Umbilical cord (tissue), 2 donors: ENCODE data around the gene HPDL. TPM values are rescaled to one million over a fixed set of nuclear protein-coding genes. Genes with fewer than 3 reads are reported as not detected.
"Not testable (repeated sequence)": the region's sequence is repeated elsewhere in the genome, so short reads cannot be mapped to it uniquely, and the experiment has no call there.

Experiments used
- DNase-seq: peaks from one replicate; pipeline ENCODE4 v3.0.0-alpha.2; 2015; ENCODE audit warnings: low spot score
- total RNA-seq: library from RNA; depleted of rRNA; stranded (reverse); fragments of >200 nt; gene quantifications from one replicate; pipeline ENCODE4 v1.2.3, GENCODE V29; 2014; ENCODE audit warnings: low replicate concordance; ENCODE audit not compliant: insufficient read depth

HPDL gene
- not detected for total RNA-seq

DNA sequence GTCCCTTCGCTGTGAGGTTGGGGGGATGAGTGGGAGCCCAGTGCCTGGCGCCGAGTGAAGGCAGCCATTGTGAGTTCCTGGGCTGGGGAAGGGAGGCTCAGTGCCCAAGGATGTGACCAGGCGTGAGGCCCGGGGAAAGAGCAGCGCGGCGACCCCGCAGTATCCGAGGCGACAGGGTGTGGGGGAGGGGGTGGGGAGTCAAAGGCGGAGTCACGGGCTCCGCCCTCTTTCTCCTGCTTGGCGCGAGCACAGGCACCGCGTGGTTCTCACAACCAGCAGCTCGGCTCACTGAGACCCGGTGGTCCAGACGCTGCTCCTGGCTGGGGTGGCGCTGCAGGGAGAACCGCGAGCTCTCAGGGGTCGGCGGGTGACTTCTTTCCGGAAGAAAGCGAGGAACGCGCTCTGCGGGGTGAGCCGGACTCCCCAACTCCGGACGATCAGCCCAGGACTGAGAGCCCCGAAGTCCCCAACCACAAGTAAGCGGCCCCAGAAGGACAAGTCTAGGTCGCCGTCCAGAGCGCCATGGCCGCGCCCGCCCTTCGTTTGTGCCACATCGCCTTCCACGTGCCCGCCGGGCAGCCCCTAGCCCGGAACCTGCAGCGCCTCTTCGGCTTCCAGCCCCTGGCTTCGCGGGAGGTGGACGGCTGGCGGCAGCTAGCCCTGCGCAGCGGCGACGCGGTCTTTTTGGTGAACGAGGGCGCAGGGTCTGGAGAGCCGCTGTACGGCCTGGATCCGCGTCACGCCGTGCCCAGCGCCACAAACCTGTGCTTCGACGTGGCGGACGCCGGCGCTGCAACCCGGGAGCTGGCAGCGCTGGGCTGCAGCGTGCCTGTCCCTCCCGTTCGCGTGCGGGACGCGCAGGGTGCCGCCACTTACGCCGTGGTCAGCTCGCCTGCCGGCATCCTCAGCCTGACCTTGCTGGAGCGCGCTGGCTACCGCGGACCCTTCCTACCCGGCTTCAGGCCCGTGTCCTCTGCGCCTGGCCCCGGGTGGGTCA is at the start of gene HPDL:
Gene HPDL, plus strand, starts transcription at position 269 of the 997 bp plus-strand sequence. Its CDS starts 254 bp downstream, at position 523.
- DNase-seq: peak; percentile 67

DNA sequence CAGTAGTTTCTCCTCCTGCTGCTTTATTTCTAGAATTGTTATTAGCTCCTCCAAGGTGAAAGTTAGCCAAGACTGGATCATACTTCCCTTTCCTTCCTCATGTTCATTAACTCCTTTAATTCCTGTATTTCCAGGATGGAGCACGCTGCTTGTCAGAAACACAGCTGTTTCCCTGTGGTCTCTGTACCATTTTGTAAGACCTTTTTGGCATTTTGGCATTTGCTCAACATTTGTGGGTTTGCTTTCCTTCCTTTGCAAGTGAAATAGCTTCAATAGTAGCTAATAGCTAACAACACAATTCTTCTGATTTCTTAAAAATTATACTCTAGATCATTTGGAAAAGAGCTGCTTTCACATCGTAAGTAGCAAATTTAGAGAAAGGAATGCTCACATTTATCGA is 44.3 kb upstream of the HPDL start:
- DNase-seq: no peak

DNA sequence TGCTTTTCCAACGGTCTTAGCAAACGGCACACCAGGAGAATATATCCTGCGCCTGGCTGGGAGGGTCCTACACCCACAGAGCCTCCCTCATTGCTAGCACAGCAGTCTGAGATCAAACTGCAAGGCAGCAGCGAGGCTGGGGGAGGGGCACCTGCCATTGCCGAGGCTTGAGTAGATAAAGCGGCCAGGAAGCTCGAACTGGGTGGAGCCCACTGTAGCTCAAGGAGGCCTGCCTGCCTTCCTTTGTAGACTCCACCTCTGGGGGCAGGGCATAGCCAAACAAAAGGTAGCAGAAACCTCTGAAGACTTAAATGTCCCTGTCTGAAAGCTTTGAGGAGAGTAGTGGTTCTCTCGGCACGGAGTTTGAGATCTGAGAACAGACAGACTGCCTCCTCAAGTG is 41.8 kb upstream of the HPDL start:
- DNase-seq: not testable (repeated sequence)

DNA sequence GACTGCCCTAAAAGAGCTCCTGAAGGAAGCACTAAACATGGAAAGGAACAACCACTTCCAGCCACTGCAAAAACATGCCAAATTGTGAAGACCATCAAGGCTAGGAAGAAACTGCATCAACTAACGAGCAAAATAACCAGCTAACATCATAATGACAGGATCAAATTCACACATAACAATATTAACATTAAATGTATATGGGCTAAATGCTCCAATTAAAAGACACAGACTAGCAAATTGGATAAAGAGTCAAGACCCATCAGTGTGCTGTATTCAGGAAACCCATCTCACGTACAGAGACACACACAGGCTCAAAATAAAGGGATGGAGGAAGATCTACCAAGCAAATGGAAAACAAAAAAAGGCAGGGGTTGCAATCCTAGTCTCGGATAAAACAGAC is 40.2 kb upstream of the HPDL start:
- not testable (repeated sequence) for DNase-seq

DNA sequence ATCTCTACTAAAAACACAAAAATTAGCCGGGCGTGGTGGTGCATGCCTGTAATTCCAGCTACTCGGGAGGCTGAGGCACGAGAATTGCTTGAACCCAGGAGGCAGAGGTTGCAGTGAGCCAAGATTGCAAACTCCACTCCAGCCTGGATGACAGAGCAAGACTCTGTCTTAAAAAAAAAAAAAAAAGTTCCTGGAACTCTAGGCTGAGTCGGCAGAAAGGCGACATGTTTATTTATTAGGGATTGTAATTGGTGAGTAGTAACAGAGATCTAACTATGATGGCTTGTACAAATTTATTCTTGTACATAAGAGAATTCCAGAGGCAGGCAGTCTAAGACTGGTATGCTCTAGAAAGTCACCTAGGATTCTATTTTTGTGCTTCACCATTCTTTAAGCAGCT is 35.7 kb upstream of the HPDL start:
- not testable (repeated sequence) for DNase-seq

DNA sequence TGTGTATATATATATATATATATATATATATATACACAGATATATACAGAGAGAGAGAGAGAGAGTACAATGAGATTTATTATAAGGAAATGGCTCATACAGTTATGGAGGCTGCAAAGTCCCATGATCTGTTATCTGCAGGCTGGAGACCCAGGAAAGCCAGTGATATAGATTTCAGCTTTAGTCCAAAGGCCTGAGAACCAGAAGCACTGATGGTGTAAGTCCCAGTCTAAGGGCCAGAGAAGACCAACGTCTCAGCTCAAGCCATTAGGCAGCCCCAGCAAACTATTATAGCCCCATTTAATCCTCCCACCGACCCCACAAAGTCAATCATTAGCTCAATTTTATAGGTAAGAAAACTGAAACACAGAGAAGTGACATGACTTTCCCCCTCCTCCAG is 35.0 kb upstream of the HPDL start:
- DNase-seq: no peak

DNA sequence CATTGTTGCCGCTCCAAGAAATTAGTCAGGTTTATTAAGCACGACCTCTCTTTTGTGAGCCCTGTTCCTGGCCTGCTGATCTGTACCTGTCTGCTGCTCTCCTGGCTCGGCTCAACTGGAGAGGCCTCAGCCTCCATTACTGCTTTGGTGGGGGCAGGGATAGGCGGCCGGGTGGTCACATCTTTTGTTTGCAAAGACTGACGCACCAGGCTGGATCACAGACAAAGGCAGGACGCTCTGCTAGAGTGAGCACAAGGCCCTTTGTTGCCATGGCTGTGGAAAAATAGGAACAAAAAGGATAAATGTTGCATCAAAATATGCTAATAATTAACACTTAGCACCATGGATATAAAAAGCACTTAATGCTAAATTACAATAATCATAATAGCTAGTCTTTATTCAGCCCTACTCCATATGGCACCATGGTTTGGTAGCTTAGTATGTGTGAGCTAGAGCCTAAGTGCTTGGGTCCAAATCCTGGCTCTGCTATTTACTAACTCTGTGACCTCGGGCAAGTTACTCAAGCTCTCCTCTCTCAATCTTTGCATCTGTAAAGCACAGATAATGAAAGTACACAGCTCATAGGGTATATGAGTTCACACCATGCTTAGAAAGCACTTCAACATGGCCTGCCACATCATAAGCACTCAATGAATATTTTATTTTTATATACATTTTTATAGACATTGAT is 28.9 kb upstream of the HPDL start:
- DNase-seq: no peak

DNA sequence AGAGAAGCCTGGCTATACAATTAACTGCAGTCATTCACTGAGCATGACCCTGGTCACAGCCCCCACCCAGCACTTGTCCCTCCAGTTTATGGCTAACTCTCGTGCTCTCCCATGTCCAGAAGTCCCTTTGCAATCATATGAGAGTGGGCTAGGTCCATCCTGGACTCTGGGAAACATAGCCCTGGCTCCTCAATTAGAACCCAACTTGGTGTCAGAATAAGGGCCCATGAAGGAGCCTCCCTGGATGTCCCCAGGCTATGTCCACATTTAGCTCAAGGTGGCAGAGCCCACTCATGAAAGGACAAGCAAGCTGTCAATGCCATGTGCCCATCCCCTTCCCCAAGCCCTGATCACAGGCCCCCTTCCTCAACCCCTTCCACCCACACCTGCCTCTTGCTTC is 27.4 kb upstream of the HPDL start:
- no peak for DNase-seq

DNA sequence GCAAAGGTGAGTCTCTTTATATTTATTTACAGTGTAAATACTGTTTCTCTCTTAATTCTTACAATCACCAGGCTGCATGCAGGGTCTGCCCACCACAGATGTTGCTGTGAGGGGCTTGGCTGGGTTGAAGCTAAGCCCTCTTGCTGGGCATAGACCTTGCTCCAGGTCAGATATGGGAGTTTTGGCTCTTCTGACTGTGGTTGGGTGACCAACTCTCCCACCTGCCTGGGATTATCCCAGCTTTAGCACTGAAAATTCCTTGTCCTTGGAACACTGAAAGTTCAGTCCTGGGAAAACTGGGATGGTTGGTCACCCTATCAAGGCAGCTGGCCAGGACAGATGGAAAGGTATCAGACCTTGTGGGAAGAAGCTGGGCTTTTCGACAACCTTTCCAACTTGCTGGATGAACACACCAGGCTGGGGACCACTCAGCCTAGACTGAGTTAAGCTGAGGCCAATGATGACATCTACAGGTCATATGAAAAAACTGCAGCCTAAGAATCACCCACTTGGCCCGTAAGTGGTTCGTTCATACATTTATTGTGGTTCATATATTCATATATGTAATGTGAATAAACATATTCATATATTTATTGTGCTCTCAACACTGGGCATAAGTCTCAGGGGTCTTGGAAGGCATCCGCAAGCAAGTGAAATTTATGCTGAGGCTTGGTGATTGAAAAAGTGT is 26.6 kb upstream of the HPDL start:
- peak; percentile 79 for DNase-seq

DNA sequence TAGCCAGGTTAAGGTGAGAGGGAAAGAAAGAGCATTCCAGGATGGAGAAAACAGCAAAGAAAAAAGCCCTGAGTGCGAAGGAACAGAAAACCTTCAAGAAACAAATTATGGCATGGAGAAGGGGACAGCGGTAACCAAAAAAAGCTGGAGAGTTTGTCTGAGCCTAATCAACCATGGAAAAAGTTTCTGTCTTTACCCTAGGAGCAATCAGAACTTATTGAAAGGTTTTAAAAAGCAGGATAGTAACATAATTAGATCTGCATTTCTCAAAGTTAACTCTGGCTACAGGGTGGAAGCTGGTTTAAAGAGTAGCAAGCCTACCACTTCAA is 26.1 kb upstream of the HPDL start:
- no peak for DNase-seq

DNA sequence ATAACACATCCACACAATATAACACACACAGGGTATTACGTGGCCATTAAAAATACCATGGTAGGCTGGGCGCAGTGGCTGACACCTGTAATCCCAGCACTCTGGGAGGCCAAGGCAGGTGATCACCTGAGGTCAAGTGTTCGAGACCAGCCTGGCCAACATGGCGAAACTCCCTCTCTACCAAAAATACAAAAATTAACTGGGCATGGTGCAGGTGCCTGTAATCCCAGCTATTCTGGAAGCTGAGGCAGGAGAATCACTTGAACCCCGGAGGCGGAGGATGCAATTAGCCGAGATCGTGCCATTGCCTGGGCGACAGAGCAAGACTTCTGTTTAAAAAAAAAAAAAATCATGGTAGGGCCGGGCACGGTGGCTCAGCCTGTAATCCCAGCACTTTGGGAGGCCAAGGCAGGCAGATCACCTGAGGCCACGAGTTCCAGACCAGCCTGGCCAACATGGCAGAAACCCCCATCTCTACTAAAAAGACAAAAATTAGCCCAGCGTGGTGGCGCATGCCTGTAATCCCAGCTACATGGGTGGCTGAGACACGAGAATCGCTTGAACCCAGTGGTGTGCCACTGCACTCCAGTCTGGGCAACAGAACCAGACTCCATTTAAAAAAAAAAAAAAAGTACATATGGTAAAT is 24.1 kb upstream of the HPDL start:
- DNase-seq: no peak

DNA sequence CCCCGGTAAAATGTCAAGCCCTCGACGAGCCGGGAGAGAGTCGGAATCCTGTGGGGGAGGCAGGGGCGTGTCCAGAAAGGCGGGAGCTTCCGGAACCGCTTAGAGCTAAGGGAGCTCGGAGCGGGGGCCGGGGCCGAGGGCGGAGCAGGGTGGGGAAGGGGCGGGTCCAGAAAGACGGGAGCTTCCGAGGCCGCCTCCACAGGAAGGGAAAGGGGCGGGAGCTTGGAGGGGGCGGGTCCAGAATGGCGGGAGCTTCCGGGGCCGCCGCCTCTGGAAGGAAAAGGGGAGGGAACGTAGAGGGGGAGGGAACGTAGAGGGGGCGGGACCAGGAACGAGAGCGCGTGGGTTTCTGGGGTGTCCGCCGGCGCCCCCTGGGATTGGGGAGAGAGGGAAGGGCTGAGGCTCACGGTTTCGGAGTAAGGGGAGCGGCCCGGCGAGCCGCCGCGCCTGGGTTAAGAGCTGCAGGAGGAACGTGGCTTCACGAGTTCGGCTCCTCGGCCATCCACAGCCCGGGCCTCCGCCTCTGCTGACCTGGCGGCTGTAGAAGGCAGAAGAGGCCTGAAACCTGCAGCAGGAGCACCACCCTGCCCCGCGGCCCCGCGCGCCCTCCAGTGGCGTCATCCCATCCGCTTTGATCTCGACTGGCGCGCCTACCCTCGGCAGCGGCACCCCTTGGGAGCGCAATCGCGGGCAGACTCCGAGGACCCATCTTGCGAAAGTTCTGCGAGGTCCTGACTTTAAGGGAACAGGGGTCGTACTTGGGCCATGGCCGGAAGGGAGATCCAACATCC is 23.0 kb upstream of the HPDL start:
- peak; percentile 99 for DNase-seq

DNA sequence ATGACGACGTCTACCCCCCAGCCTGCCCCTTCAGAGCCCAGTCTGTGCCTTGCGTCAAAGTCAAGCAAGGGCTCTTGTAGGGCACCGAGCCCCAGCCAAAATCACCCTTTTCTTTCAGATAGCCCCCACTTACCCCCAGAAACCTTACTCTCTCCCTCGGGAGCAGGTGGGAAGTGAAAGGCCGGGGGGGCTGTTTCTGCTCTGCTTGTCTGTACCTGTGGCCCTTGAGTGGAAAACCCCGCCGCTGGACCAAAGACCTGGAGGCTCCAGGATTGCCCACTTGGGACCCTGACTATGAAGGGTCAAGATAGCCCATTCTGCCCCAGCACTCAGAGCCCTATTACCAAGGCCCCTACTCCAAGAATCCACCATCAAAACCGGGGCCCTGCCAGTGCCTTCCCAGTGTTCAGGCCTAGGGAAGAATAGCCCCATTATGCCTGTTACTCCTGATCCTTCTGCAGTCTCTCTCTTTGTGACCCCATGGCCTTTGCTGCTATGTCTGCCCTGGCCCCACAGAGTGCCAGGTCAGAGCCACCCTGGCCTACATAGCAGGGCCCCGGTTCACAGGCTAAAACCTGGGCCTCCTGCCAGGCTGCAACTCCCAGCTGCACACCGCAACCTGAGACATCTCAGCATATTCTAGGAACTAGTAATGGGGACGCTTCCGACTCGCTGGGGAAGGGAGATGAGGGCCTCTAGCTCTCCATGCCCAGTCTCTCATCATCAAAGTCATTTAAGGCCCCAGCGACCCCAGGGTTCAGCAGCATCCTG is 22.2 kb upstream of the HPDL start:
- no peak for DNase-seq

DNA sequence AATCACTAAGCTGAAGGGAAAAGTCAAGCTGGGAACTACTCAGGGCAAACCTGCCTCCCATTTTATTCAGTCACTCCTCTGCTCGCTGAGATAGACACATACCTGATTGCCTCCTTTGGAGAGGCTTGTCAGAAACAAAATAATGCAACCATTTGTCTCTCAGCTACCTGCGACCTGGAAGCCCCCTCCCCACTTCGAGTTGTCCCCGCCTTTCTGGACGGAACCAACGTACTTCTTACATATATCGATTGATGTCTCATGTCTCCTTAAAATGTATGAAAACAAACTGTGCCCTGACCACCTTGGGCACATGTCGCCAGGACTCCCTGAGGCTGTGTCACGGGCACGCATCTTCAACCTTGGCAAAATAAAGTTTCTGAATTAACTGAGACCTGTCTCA is 21.5 kb upstream of the HPDL start:
- no peak for DNase-seq

DNA sequence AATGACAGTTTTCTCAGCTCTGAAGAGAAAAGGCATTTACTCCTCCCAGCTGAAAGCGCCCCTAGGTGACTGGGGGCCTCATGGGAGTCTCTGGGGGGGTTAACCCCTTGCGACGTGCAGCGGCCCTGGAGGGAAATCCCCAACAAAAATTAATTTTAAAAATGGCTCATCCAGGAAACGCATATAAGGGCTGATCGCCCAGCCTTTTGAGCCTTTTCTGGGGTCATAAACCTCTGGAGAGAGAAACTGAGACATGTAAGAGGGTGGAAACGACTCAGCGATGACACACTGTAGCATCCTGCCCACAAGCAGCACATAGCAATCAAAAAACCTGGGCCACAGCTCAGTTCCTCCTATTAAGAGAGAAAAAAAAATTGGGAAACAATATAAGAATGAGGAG is 20.4 kb upstream of the HPDL start:
- DNase-seq: no peak

DNA sequence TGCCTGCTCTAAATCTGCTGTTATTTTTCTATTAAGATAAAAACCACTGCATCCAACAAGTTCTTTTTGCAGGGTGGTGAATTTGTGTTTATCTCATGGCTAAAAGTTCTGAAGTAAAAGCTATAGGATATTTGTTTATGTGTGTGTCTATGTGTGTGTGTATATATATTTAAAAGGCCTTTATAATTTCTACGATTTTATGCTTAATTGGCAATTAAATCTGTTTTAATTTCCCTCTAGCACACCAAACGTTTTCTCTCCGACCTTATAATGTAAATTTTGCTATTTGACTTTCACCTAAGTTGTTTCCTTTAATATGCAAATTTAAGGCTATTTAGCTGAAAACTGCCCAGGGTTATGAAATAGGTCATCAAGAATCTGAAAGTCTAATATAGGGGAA is 19.8 kb upstream of the HPDL start:
- DNase-seq: no peak

DNA sequence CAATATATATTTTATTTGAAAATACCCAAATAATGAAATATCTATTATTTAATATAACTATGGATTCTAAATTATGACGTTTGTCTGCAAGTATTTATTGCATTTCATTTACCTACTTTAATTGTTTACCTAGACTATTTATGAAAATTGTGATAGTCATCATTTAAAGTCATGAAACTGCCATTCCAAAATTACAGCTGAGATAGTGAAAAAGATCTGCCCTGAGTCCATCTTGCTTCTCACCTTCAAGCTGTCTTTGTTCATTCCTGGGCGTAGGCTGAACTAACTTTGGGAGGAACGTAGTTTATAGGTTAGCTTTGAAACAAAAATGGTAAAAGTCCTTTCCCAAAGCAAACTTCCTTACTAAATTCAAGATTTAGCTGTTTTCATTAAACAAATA is 12.4 kb upstream of the HPDL start:
- no peak for DNase-seq

DNA sequence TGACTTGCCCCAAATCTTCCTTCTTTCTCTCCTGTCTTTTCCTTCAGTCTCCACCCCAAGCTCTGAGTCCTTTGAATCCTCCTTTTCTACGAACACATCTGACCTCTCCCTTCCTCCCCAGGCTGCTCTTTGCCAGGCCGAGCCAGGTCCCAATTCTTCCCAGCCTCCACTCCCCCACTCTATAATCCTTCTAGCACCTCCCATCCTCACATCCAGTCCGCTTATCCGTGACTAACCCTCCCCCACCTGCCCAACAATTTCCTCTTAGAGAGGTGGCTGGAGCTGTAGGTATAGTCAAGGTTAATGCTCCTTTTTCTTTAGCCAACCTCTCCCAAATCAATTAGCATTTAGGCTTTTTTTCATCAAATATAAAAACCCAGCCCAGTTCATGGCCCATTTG is 9.5 kb upstream of the HPDL start:
- no peak for DNase-seq

DNA sequence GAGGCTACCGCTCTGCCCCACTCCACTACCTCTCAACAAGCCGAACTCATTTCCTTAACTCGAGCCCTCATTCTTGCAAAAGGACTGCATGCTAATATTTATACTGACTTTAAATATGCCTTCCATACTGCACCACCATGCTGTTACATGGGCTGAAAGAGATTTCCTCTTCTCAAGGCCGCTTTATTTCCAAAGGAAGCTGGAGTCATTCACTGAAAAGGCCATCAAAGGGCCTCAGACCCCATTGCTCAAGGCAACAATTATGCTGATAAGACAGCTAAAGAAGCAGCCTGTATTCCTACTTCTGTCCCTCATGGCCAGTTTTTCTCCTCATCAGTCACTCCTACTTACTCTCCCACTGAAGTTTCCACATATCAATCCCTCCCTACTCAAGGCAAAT is 6.9 kb upstream of the HPDL start:
- no peak for DNase-seq

DNA sequence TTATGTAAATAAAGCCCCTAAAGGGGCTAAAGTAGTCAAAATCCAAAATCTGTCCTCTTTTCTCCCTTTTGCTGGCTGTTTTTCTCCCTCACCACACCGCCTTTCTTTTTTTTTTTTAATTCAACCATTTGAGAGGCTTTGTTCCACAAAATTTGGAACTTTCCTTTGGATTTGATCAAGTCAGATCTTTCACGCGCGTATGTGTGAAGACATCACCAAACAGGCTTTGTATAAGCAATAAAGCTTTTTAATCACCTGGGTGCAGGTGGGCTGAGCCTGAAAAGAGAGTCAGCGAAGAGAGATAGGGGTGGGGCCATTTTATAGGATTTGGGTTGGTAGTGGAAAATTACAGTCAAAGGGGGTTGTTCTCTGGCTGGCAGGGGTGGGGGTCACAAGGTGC is 5.3 kb upstream of the HPDL start:
- no peak for DNase-seq
